H1 (cell line): ENCODE data around the gene SLC35G6. TPM values are rescaled to one million over a fixed set of nuclear protein-coding genes. Genes with fewer than 3 reads are reported as not detected.
A peak's percentile ranks its signal among the peaks of the same experiment; 100 is the strongest.

Experiments
- CTCF ChIA-PET: fragments of 300-600 bp; sonication (Branson Sonifier 250); formaldehyde crosslinking; loops from one replicate; lab custom pipeline; 2021; ENCODE audit not compliant: partially characterized antibody; lab: Charles Lee
- POLR2A ChIA-PET: fragments of 300-600 bp; sonication (Branson Sonifier 250); formaldehyde crosslinking; loops from one replicate; lab custom pipeline; 2021; ENCODE audit warnings: inconsistent platforms; ENCODE audit not compliant: partially characterized antibody; lab: Charles Lee
- DNase-seq, 2 experiments: peaks; one replicate each; pipeline versions ENCODE4 v3.0.0 to v3.0.0-alpha.2; 2010 to 2022; ENCODE audit warnings: low spot score in 2 of 2, low read depth in 1 of 2, mixed read lengths in 1 of 2
- FAIRE-seq: peaks from 2 replicates; lab custom pipeline; 2011; peaks lifted over from hg19 to GRCh38; lab: Jason Lieb, UNC
- H2AFZ ChIP-seq: 2 replicates; pipeline ENCODE4 v1.8.1; 2012; ENCODE audit warnings: low read length, inconsistent platforms
- H2AK5ac ChIP-seq: 2 replicates; pipeline ENCODE4 v1.6.1; 2013; ENCODE audit warnings: low read depth, low read length
- H2BK120ac ChIP-seq: replicated peaks from 2 replicates; pipeline ENCODE3; 2013; ENCODE audit warnings: low read depth, low read length, inconsistent platforms
- H2BK12ac ChIP-seq: 2 replicates; pipeline ENCODE4 v1.6.1; 2013; ENCODE audit warnings: low read depth, low read length
- H2BK15ac ChIP-seq: 2 replicates; pipeline ENCODE4 v1.6.1; 2013; ENCODE audit warnings: low read length
- H2BK20ac ChIP-seq: 2 replicates; pipeline ENCODE4 v1.6.1; 2013; ENCODE audit warnings: low read length
- H2BK5ac ChIP-seq: 2 replicates; pipeline ENCODE4 v1.6.1; 2013; ENCODE audit warnings: low read depth, low read length
- H3K14ac ChIP-seq: 2 replicates; pipeline ENCODE4 v1.6.1; 2013; ENCODE audit warnings: inconsistent platforms; ENCODE audit not compliant: insufficient read length
- H3K18ac ChIP-seq: 2 replicates; pipeline ENCODE4 v1.6.1; 2013; ENCODE audit warnings: low read length; ENCODE audit errors: extremely low read depth
- H3K23ac ChIP-seq: 2 replicates; pipeline ENCODE4 v1.6.1; 2013; ENCODE audit warnings: inconsistent platforms; ENCODE audit not compliant: insufficient read length
- H3K23me2 ChIP-seq: 2 replicates; pipeline ENCODE4 v1.6.1; 2013; ENCODE audit warnings: low read depth, low read length
- H3K27ac ChIP-seq: 2 replicates; pipeline ENCODE4 v1.6.1; 2011; ENCODE audit warnings: low read depth, low read length, inconsistent platforms
- H3K27me3 ChIP-seq, 4 experiments: replicated peaks in 1 of 4; 1 replicate in 1 of 4; 2 replicates in 3 of 4; pipeline versions ENCODE4 v1.6.1 to v1.8.1; 2011 to 2013; ENCODE audit warnings: low read length in 3 of 4, mild to moderate bottlenecking in 3 of 4, inconsistent platforms in 2 of 4, mixed read lengths in 2 of 4, moderate library complexity in 1 of 4; ENCODE audit not compliant: control insufficient read depth in 3 of 4, insufficient read depth in 3 of 4; ENCODE audit errors: extremely low read depth in 1 of 4
- H3K36me3 ChIP-seq, 4 experiments: 2 replicates each; pipeline versions ENCODE4 v1.6.1 to v1.8.1; 2011 to 2013; ENCODE audit warnings: mild to moderate bottlenecking in 4 of 4, low read length in 3 of 4, moderate library complexity in 2 of 4, control low read depth in 1 of 4, inconsistent platforms in 1 of 4; ENCODE audit not compliant: insufficient read depth in 4 of 4, control insufficient read depth in 2 of 4
- H3K4ac ChIP-seq: replicated peaks from 2 replicates; pipeline ENCODE3; 2013; ENCODE audit warnings: low read length, low read depth, mixed read lengths, inconsistent platforms; ENCODE audit not compliant: insufficient read length
- H3K4me1 ChIP-seq, 4 experiments: replicated peaks in 1 of 4; 1 replicate in 1 of 4; 2 replicates in 3 of 4; pipeline versions ENCODE4 v1.6.1 to v1.8.1; 2011 to 2013; ENCODE audit warnings: low read length in 3 of 4, inconsistent platforms in 2 of 4, mixed read lengths in 1 of 4; ENCODE audit not compliant: insufficient read depth in 4 of 4, control insufficient read depth in 3 of 4
- H3K4me2 ChIP-seq, 2 experiments: 2 replicates each; pipeline versions ENCODE4 v1.6.1 to v1.8.1; 2011 to 2013; ENCODE audit warnings: low read depth in 2 of 2, low read length in 2 of 2, control low read depth in 1 of 2, inconsistent platforms in 1 of 2, mild to moderate bottlenecking in 1 of 2; ENCODE audit not compliant: insufficient read depth in 1 of 2
- H3K4me3 ChIP-seq, 4 experiments: fragments of 200-600, 300-600 bp in 1 of 4; sonication (generic), shearing (Covaris generic), sonication (Bioruptor Twin) in 1 of 4; 2 replicates each; pipeline versions ENCODE4 v1.5.1 to v1.8.1; 2011 to 2016; ENCODE audit warnings: low read length in 4 of 4, low read depth in 3 of 4, control low read depth in 2 of 4, inconsistent platforms in 2 of 4, mild to moderate bottlenecking in 2 of 4, mixed read lengths in 1 of 4, moderate library complexity in 1 of 4; ENCODE audit not compliant: insufficient read depth in 2 of 4; ENCODE audit errors: extremely low read depth in 1 of 4
- H3K56ac ChIP-seq: replicated peaks from 2 replicates; pipeline ENCODE3; 2013; ENCODE audit warnings: low read depth, mild to moderate bottlenecking, mixed read lengths, low read length, inconsistent platforms; ENCODE audit not compliant: insufficient read length
- H3K79me1 ChIP-seq: 2 replicates; pipeline ENCODE4 v1.6.1; 2013; ENCODE audit warnings: low read depth, low read length, control low read depth
- H3K79me2 ChIP-seq, 2 experiments: 2 replicates each; pipeline versions ENCODE4 v1.6.1 to v1.8.1; 2012 to 2013; ENCODE audit warnings: low read length in 2 of 2, mild to moderate bottlenecking in 2 of 2, inconsistent platforms in 1 of 2; ENCODE audit not compliant: insufficient read depth in 2 of 2, control insufficient read depth in 1 of 2
- H3K9ac ChIP-seq, 4 experiments: replicated peaks in 1 of 4; 1 replicate in 1 of 4; 2 replicates in 3 of 4; pipeline versions ENCODE4 v1.6.1 to v1.8.1; 2011 to 2013; ENCODE audit warnings: low read depth in 3 of 4, low read length in 3 of 4, control low read depth in 2 of 4, mild to moderate bottlenecking in 2 of 4, moderate library complexity in 2 of 4, inconsistent platforms in 1 of 4; ENCODE audit errors: extremely low read depth in 1 of 4
- H3K9me3 ChIP-seq, 2 experiments: 2 replicates each; pipeline versions ENCODE4 v1.6.1 to v1.8.1; 2012 to 2013; ENCODE audit warnings: mild to moderate bottlenecking in 2 of 2, moderate library complexity in 2 of 2, control low read depth in 1 of 2, inconsistent platforms in 1 of 2, low read depth in 1 of 2, low read length in 1 of 2, mixed read lengths in 1 of 2; ENCODE audit not compliant: insufficient read depth in 2 of 2
- H4K20me1 ChIP-seq, 2 experiments: replicated peaks in 1 of 2; 2 replicates each; pipeline versions ENCODE3 to v1.8.1; 2011 to 2013; ENCODE audit warnings: inconsistent platforms in 2 of 2, low read length in 2 of 2, mild to moderate bottlenecking in 1 of 2; ENCODE audit not compliant: insufficient read depth in 2 of 2, control insufficient read depth in 1 of 2
- H4K5ac ChIP-seq: 2 replicates; pipeline ENCODE4 v1.6.1; 2013; ENCODE audit warnings: low read length, low read depth, mixed read lengths, inconsistent platforms; ENCODE audit not compliant: insufficient read length
- H4K8ac ChIP-seq: 2 replicates; pipeline ENCODE4 v1.8.0; 2013; ENCODE audit warnings: mild to moderate bottlenecking, moderate library complexity, low read length, inconsistent platforms; ENCODE audit not compliant: insufficient read depth; ENCODE audit errors: extremely low read depth
- H4K91ac ChIP-seq: replicated peaks from 2 replicates; pipeline ENCODE3; 2013; ENCODE audit warnings: low read length, mixed read lengths, inconsistent platforms; ENCODE audit not compliant: insufficient read length
- ATF3 ChIP-seq: IDR thresholded peaks from 2 replicates; pipeline ENCODE4 v1.6.1; 2011; ENCODE audit warnings: low read depth, mild to moderate bottlenecking, low read length; ENCODE audit not compliant: insufficient read depth
- KDM4A ChIP-seq: IDR thresholded peaks from one replicate; pipeline ENCODE4 v1.7.1; 2012; ENCODE audit warnings: low read depth, mild to moderate bottlenecking, moderate library complexity, low read length, inconsistent platforms; ENCODE audit not compliant: severe bottlenecking
- YY1 ChIP-seq: IDR thresholded peaks from 2 replicates; pipeline ENCODE4 v1.6.1; 2011; ENCODE audit warnings: low read depth, mild to moderate bottlenecking, low read length
- WGBS, 2 experiments: shearing (Covaris generic) in 1 of 2; methylation state at CpG; one replicate each; pipeline versions ENCODE4 v1.1.6 to v1.1.7; 2013 to 2015; ENCODE audit warnings: low lambda C conversion rate in 2 of 2, mixed read lengths in 2 of 2, inconsistent platforms in 1 of 2, low coverage in 1 of 2, missing lambda C conversion rate in 1 of 2; ENCODE audit not compliant: insufficient replicate concordance in 2 of 2, insufficient coverage in 1 of 2, insufficient read length in 1 of 2; ENCODE audit errors: extremely low coverage in 1 of 2, missing lambda C conversion rate in 1 of 2; 5-methylcytosine and 5-hydroxymethylcytosine counted together
- polyA plus RNA-seq, 7 experiments: library from polyadenylated mRNA; depleted of rRNA in 3 of 7; stranded (reverse) in 5 of 7; unstranded in 2 of 7; fragments of >200 nt in 5 of 7; fragments of 200-250 nt in 2 of 7; gene quantifications; 1 replicate in 5 of 7; 2 replicates in 1 of 7; 4 replicates in 1 of 7; pipeline versions ENCODE4 v1.2.1 to v1.2.3, GENCODE V29; 2011 to 2013; ENCODE audit warnings: missing spikeins in 2 of 7, mixed read lengths in 2 of 7
- total RNA-seq: library from RNA; stranded (reverse); fragmentation: NEBNext Ultra II Directional; extraction: Animal tissue kit (Norgen Biotek cat#: 25700); gene quantifications from 2 replicates; pipeline ENCODE4 v1.2.1, GENCODE V29; 2021

Gene SLC35G6
- total and polyA plus RNA-seq, 2 of the 8 experiments (the other 6 are each of a cell fraction or from before 2014, with no cell fraction given), result 0.05 TPM; not detected in 1

- H2AK5ac ChIP-seq, result no peak within 1 kb of the TSS
- ChIA-PET POLR2A (interaction anchor here (0.5 to 15.5 kb wide), 20 partner anchors 9 to 205 kb away, joined by 3 to 339 read pairs (median 4); partner anchors contain the start of genes ACAP1, DVL2, NLGN2 and POLR2A), CTCF (interaction anchor here (1.1 to 1.9 kb wide), 6 partner anchors 9 to 79 kb away, joined by 3 to 5 read pairs (median 3); partner anchors contain the start of gene TMEM256)
- WGBS, 2 experiments, result 3% methylated on average over 15 of the region's 50 CpGs; no CpG with 5 or more reads in 1 of the 2 experiments
- H2BK5ac ChIP-seq, result peak within 1 kb of the TSS; percentile 90
- peaks cover 31% of the 10 kb centered on the region for H3K23me2 ChIP-seq
- no peaks in the 10 kb centered on the region for H4K20me1 ChIP-seq
- FAIRE-seq (no peak), DNase-seq (no peak)
- H3K56ac ChIP-seq, result peak within 1 kb of the TSS; percentile 77
- peak within 1 kb of the TSS; percentile 80; the same call in 1 of the 2 replicates for H2BK12ac ChIP-seq
- H3K4me2 ChIP-seq, result peak within 1 kb of the TSS; percentile 91
- no peaks in the 10 kb centered on the region for H3K79me1 ChIP-seq
- H2AFZ ChIP-seq, result no peak within 1 kb of the TSS
- no peak within 1 kb of the TSS for H3K23ac ChIP-seq
- peak within 1 kb of the TSS; percentile 98 for H3K27ac ChIP-seq
- peak within 1 kb of the TSS; percentile 50 to 95 (median 92); a peak in 6 of 7 replicates for H3K9ac ChIP-seq
- peak within 1 kb of the TSS; percentile 57 for H2BK120ac ChIP-seq
- H4K5ac ChIP-seq, result peak within 1 kb of the TSS; percentile 95
- no peak within 1 kb of the TSS for H3K14ac ChIP-seq
- H3K18ac ChIP-seq, result peak within 1 kb of the TSS; percentile 100
- peak within 1 kb of the TSS; percentile 94 for H4K91ac ChIP-seq
- no peaks in the 10 kb centered on the region for H3K9me3 ChIP-seq
- H3K36me3 ChIP-seq, result no peaks in the 10 kb centered on the region
- TF ChIP-seq ATF3, result no peak
- TF ChIP-seq YY1, result no peak
- peak; percentile 15 for TF ChIP-seq KDM4A
- H2BK20ac ChIP-seq, result peak within 1 kb of the TSS; percentile 9; the same call in 1 of the 2 replicates
- H4K8ac ChIP-seq, result no peak within 1 kb of the TSS
- H2BK15ac ChIP-seq, result no peak within 1 kb of the TSS
- H3K4me1 ChIP-seq, result peaks cover 2 to 33% (median 16%) of the 10 kb centered on the region in 4 experiments
- H3K27me3 ChIP-seq, result peaks cover 2 to 19% (median 13%) of the 10 kb centered on the region in 4 experiments; a peak in 6 of 7 replicates
- H3K4ac ChIP-seq, result peak within 1 kb of the TSS; percentile 58
- H3K4me3 ChIP-seq, result peak within 1 kb of the TSS; percentile 50 to 83 (median 67)
- H3K79me2 ChIP-seq, result no peaks in the 10 kb centered on the region
Measured at GRCh38 chr17:7439462-7440112, 41.7 kb upstream of the SLC35G6 start, which contains the start of gene FGF11. TSS of gene FGF11 (plus strand) at chr17:7439512. CDS start at chr17:7439621, 109 bp downstream.
